ENCODE measurements around the gene RNF144A. TPM values are rescaled to one million over a fixed set of nuclear protein-coding genes. Genes with fewer than 3 reads are reported as not detected.

Gene RNF144A
- total and polyA plus RNA-seq, 2 donors (not counting 1 experiment from before 2014, with no cell fraction given), result 1.2 to 1.6 TPM

- 89% methylated on average over 3 of the region's 3 CpGs for WGBS (ENCODE audit: insufficient coverage)
Observed at GRCh38 chr2:7061921-7062320, 144.7 kb downstream of the RNF144A start.

GRCh38 chr2:7063789-7064188 lies 146.6 kb downstream of the RNF144A start:
- no peaks in the 10 kb centered on the region for H3K36me3 ChIP-seq (replicated peaks in 1 of 2; ENCODE audit: control extremely low read depth in 1 of 2, control insufficient read depth in 1 of 2, extremely low read depth in 1 of 2, insufficient read depth in 2 of 2, low read length in 1 of 2)
- TF ChIP-seq CTCF (IDR thresholded peaks at IDR 0.05) (no peak), EZH2 (IDR thresholded peaks at IDR 0.05; ENCODE audit: borderline replicate concordance, insufficient read depth, low read depth, low read length, poor library complexity, severe bottlenecking) (no peak)
- H3K4me1 ChIP-seq (ENCODE audit: control insufficient read depth in 2 of 2, insufficient read depth in 2 of 2, low read length in 2 of 2), result peaks cover 10 to 15% of the 10 kb centered on the region in 2 donors
- H3K9me3 ChIP-seq (ENCODE audit: control extremely low read depth in 1 of 3, control insufficient read depth in 2 of 3, insufficient read depth in 1 of 3, low read length in 2 of 3), result peaks cover 0 to 8% (median 5%) of the 10 kb centered on the region in 3 donors
- no CpG with 5 or more reads among the region's 3 CpGs for WGBS (ENCODE audit: insufficient coverage)
- no peak overlapping the region for H3K4me2 ChIP-seq (replicated peaks; ENCODE audit: low read depth, low read length, poor library complexity, severe bottlenecking)
- H3K9ac ChIP-seq (ENCODE audit: low read length), result no peak overlapping the region
- peaks cover 0 to 9% (median 0%) of the 10 kb centered on the region in 4 experiments for H3K27me3 ChIP-seq (replicated peaks in 1 of 4; ENCODE audit: control extremely low read depth in 1 of 4, control insufficient read depth in 3 of 4, insufficient read depth in 4 of 4, low read length in 3 of 4)
- H3K27me3 Mint-ChIP-seq, result peaks cover 16% of the 10 kb centered on the region
- no peaks in the 10 kb centered on the region for H4K20me1 ChIP-seq (ENCODE audit: control insufficient read depth, insufficient read depth, low read length, poor library complexity, severe bottlenecking)
- no peak overlapping the region for H3K27ac Mint-ChIP-seq
- H3K4me3 ChIP-seq (ENCODE audit: control extremely low read depth in 1 of 5, extremely low read depth in 1 of 5, insufficient read depth in 1 of 5, low read depth in 2 of 5, low read length in 4 of 5), result no peak overlapping the region
- H2AFZ ChIP-seq (ENCODE audit: insufficient read depth, low read depth, low read length, poor library complexity, severe bottlenecking), result no peak overlapping the region
- ChIA-PET CTCF (interaction anchor here (1.3 to 3.3 kb wide), 3 partner anchors 9 to 33 kb away, joined by 3 to 15 read pairs (median 8); no protein-coding TSS in a partner anchor), POLR2A (no interaction called here)
- H3K79me2 ChIP-seq (ENCODE audit: control insufficient read depth, insufficient read depth, low read length), result no peaks in the 10 kb centered on the region
- peaks cover 19% of the 10 kb centered on the region for H3K4me1 Mint-ChIP-seq
- no peak overlapping the region for H3K4me3 Mint-ChIP-seq
- intact Hi-C loops (cut with micrococcal nuclease), result no loop called here
- DNase-seq (no peak), ATAC-seq (ENCODE audit: low read depth) (no peak)
- H3K27ac ChIP-seq (ENCODE audit: low read length in 2 of 2), result no peak overlapping the region
- peaks cover 7% of the 10 kb centered on the region for H3K9me3 Mint-ChIP-seq (ENCODE audit: insufficient read depth)

More at GRCh38 chr2:7061921-7062320, 144.7 kb downstream of the RNF144A start:
- no peaks in the 10 kb centered on the region for H3K36me3 ChIP-seq (replicated peaks in 1 of 2; ENCODE audit: control extremely low read depth in 1 of 2, control insufficient read depth in 1 of 2, extremely low read depth in 1 of 2, insufficient read depth in 2 of 2, low read length in 1 of 2)
- no peaks in the 10 kb centered on the region for H4K20me1 ChIP-seq (ENCODE audit: control insufficient read depth, insufficient read depth, low read length, poor library complexity, severe bottlenecking)
- intact Hi-C loops (cut with micrococcal nuclease), result no loop called here
- H2AFZ ChIP-seq (ENCODE audit: insufficient read depth, low read depth, low read length, poor library complexity, severe bottlenecking), result no peak overlapping the region
- no peak for DNase-seq
- ATAC-seq (ENCODE audit: low read depth), result no peak
- peaks cover 0 to 8% (median 5%) of the 10 kb centered on the region in 3 donors for H3K9me3 ChIP-seq (ENCODE audit: control extremely low read depth in 1 of 3, control insufficient read depth in 2 of 3, insufficient read depth in 1 of 3, low read length in 2 of 3)
- H3K4me3 ChIP-seq (ENCODE audit: control extremely low read depth in 1 of 5, extremely low read depth in 1 of 5, insufficient read depth in 1 of 5, low read depth in 2 of 5, low read length in 4 of 5), result no peak overlapping the region
- peaks cover 25 to 33% of the 10 kb centered on the region in 2 donors for H3K4me1 ChIP-seq (ENCODE audit: control insufficient read depth in 2 of 2, insufficient read depth in 2 of 2, low read length in 2 of 2)
- ChIA-PET CTCF (interaction anchor here (3.3 kb wide), 1 partner anchor 18 kb away, joined by 15 read pairs; no protein-coding TSS in a partner anchor), POLR2A (no interaction called here)
- no peak overlapping the region for H3K4me2 ChIP-seq (replicated peaks; ENCODE audit: low read depth, low read length, poor library complexity, severe bottlenecking)
- H3K27me3 Mint-ChIP-seq, result peaks cover 7% of the 10 kb centered on the region
- peaks cover 0 to 10% (median 0%) of the 10 kb centered on the region in 4 experiments for H3K27me3 ChIP-seq (replicated peaks in 1 of 4; ENCODE audit: control extremely low read depth in 1 of 4, control insufficient read depth in 3 of 4, insufficient read depth in 4 of 4, low read length in 3 of 4)
- no peak overlapping the region for H3K27ac Mint-ChIP-seq
- H3K9ac ChIP-seq (ENCODE audit: low read length), result no peak overlapping the region
- no peak for TF ChIP-seq CTCF (IDR thresholded peaks at IDR 0.05)
- TF ChIP-seq EZH2 (IDR thresholded peaks at IDR 0.05; ENCODE audit: borderline replicate concordance, insufficient read depth, low read depth, low read length, poor library complexity, severe bottlenecking), result no peak
- H3K4me1 Mint-ChIP-seq, result peaks cover 22% of the 10 kb centered on the region
- H3K9me3 Mint-ChIP-seq (ENCODE audit: insufficient read depth), result peaks cover 7% of the 10 kb centered on the region
- no peak overlapping the region for H3K27ac ChIP-seq (ENCODE audit: low read length in 2 of 2)
- H3K79me2 ChIP-seq (ENCODE audit: control insufficient read depth, insufficient read depth, low read length), result no peaks in the 10 kb centered on the region
- H3K4me3 Mint-ChIP-seq, result no peak overlapping the region
